Cortex of kidney (tissue), 1 donor: ENCODE data around the gene ARL4A.

Experiments used
- DNase-seq: peaks from one replicate; lab custom pipeline; 2025; lab: John Stamatoyannopoulos, UW

ARL4A gene

GRCh38 chr7:12726908-12727307, 39.5 kb downstream of the ARL4A start:
- no peak for DNase-seq

- DNase-seq: no peak
These were observed 40.2 kb downstream of the ARL4A start for GRCh38 chr7:12727455-12728191.

GRCh38 chr7:12728192-12728538, 40.7 kb downstream of the ARL4A start:
- DNase-seq: no peak

- DNase-seq: no peak
These were observed 41.7 kb downstream of the ARL4A start for GRCh38 chr7:12729112-12729511.

GRCh38 chr7:12730523-12730922, 43.1 kb downstream of the ARL4A start:
- DNase-seq: no peak

- no peak for DNase-seq
These were observed 43.8 kb downstream of the ARL4A start for GRCh38 chr7:12731214-12731656.

GRCh38 chr7:12731775-12732174, 44.3 kb downstream of the ARL4A start:
- DNase-seq: no peak

- DNase-seq: no peak
These were observed 45.0 kb downstream of the ARL4A start for GRCh38 chr7:12732428-12732827.

- DNase-seq: no peak
These were observed 48.5 kb downstream of the ARL4A start for GRCh38 chr7:12735923-12736322.

- DNase-seq: no peak
These were observed 49.9 kb downstream of the ARL4A start for GRCh38 chr7:12737373-12737772.

GRCh38 chr7:12737836-12738235, 50.4 kb downstream of the ARL4A start:
- DNase-seq: no peak

- DNase-seq: no peak
These were observed 51.2 kb downstream of the ARL4A start for GRCh38 chr7:12738665-12739064.
